ENCODE data around the gene PLEKHG4B.

PLEKHG4B gene

DNA sequence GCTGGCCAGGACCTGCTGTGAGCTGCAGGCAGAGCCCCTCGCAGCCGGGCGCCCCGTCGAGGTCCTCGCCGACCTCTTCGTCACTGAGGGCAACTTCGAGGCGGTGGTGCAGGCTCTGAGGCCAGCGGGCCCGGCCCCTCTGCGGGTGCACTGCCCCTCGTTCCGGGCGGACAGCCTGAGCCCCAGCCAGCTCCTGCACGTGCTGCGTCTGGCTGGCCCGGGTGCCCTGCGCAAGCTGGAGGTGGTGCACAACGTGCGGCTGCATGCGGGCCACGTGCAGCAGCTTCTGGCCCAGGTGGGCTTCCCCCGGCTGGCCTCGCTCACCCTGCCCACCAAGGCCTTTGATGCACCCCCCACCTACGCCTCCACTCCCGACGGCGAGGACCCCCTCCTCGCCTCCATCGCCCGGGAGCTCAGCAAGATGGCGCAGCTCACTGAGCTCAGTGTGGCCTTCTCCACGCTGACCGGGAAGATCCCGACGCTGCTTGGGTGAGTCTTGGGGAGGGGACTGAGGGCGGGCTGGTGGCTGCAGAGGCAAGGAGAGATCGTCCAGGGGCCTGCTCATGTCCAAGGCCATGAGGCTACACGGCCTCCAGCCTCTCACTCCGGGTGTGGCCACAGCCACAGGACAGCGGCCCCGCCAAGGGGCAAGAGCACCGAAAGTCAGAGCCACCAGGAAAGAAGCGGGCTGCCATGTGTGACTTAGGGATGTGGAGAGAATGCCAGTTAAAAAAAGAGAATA, 100.2 kb downstream of the PLEKHG4B start:
- DNase-seq = no peak

DNA sequence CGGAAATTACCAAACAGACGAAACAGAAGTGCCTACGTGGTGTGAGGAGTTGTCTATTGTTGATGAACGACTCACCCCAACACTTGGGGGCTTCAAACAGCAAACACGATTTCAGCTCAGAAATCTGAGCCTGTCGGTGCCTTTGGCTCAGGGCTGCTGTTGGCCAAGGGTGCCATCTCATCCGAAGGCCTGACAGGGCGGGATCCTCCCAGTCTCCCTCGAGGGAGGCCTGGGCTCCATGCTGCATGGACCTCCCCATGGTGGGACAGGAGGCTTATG, 100.7 kb downstream of the PLEKHG4B start:
- DNase-seq = no peak

DNA sequence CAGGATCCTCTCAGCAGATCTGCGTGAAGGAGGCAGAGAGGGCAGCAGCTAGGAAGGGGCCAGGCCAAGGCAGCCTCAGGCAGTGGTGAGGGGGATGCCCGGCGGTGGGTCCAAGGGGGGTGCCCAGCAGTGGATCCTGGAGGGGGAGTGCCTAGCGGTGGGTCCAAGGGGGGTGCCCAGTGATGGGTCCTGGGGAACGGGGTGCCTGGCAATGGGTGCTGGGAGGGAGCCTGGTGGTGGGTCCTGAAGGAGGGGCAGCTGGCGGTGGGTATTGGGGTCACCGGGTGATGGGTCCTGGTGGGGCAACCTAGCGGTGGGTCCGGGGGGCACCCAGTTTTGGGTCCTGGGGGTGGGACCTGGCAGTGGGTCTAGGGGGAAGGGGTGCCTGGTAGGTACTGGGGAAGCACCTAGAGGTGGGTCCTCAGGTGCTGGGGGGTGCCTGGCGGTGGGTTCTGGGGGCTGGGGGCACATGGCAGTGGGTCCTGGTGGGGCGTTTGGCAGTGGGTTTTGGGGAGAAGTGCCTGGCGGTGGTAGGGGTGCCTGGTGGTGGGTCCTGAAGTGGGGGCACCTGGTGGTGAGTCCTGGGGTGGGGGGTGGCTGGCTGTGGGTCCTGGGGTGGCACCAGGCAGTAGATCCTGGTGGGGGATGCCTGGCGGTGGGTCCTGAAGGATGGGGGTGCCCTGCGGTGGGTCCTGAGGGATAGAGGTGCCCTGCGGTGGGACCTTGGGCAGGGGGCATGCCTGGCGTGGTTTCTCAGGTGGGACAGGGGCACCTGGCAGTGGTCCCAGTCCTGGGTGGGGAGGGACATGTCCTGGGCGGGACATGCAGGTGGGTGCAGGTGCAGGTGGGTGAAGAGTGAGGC, 101.2 kb downstream of the PLEKHG4B start:
- no peak for DNase-seq

DNA sequence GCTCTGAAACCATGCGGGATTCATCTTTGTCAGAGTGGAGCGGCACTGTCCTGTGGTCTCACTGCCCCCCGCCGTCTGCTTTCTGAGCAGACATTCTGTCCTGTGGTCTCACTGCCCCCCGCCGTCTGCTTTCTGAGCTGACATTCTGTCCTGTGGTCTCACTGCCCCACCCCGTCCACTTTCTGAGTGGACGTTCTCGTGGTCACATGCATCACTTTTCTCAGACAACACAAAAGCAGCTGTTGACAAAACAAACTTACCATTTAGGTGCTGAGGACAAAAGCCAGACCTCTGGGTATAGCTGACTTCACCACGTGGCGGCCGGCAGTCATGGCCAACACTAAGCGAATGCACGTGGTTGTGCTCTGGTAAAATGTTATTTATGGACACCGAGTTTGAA, 102.1 kb downstream of the PLEKHG4B start:
- DNase-seq = no peak

DNA sequence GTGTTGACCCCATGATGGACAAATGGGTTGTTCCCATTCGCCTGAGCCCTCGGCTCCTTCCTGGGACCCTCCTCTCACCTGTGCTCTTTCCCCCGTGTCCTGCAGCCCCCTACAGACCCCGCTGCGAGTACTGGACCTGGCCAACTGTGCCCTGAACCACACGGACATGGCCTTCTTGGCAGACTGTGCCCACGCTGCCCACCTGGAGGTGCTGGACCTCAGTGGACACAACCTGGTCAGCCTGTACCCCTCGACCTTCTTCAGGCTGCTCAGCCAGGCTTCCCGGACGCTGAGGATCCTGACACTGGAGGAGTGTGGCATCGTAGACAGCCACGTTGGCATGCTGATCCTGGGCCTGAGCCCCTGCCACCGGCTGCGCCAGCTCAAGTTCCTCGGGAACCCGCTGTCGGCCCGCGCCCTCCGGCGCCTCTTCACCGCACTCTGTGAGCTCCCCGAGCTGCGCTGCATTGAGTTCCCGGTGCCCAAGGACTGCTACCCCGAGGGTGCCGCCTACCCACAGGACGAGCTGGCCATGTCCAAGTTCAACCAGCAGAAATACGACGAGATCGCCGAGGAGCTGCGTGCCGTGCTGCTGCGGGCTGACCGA, 102.7 kb downstream of the PLEKHG4B start:
- no peak for DNase-seq

DNA sequence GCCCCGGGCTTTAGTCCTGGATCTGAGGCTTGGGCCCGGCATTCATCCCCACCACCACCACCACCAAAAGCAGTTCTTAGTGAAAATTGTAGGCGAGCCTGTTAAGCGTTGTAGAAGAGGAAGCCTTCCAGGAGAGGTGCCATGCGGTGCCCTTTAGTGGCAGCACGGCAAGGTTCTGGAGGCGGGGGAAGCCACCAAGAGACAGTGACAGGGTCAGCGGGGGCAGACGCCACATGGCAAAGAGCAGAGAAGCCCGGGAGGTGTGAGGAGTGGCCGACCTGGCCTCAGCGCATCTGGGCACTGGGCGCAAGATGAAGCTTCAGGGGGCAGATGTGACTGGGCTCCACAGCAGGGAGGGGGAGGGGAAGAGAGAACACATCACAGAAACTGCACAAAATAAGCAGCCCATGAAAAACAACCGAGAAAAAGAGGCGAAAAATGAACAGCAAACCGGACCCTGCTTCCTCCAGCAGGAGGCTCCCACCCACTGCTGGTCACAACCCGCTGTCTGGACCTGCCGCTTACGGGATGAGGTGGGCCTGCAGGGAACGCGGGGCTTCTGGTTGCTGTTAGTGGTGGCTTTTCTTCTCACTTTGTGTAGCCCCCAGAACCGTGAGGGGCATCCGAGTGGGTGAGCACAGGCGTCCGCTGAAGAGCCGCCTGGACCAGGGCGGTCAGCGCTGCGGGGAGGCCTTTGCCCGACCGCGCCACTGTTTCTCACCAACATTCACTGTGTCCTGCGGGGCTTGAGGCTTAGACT, 103.6 kb downstream of the PLEKHG4B start:
- no peak for DNase-seq

DNA sequence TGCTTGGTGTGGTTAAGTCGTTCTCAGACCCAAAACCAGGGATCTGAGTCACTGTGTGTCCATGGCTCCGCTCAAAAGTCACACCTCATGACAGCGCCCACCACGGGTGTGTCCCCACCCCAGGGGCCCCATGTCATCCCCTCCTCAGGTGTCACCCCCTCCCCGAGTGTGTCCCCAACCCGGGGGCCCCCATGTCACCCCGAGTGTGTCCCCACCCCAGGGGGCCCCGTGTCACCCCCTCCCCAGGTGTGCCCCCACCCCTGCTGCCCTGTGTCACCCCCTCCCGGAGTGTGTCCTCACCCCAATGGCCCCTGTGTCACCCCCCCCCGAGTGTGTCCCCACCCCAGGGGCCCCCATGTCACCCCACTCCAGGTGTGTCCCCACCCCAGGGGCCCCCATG, 104.4 kb downstream of the PLEKHG4B start:
- no peak for DNase-seq

DNA sequence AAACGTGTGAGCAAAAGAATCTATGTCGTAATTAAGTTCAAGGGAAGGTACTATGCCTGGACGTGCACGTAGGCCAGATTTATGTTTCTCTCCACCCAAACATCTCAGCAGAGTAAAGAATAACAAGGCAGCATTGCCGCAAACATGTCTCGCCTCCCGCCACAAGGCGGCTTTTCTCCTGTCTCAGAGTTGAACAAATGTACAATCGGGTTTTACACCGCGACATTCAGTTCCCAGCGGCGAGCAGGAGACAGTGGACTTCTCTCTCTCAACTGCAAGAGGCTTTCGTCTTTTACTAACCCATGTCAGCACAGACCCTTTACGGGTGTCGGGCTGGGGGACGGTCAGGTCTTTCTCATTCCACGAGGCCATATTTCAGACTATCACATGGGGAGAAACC, 105.1 kb downstream of the PLEKHG4B start:
- DNase-seq = peak; percentile 19

DNA sequence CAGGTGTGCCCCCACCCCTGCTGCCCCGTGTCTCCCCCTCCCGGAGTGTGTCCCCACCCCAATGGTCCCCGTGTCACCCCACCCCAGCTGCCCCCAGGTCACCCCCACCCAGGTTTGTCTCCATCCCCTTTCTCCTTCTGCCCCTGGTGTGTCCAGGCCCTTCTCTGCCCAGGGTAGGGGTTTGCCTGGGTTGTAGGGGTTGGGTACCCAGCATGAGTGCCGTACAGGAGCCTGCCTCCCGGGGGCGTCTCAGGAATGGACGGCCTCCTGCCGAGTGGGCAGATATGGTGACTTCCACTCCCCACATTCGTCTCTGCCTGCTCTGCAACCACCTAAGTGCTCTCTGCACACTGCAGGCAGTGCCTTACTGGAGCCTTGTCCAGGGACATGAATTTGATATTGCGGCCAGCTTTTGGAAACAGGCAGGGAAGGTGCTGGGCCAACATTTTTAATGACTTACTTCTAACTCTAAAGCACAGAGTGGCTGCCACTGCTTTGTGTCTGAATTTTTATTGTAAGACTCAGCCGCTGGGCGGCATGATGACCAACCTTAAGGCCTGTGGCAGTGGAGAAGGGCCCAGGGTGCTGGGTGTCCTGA, 106.0 kb downstream of the PLEKHG4B start:
- DNase-seq = no peak

DNA sequence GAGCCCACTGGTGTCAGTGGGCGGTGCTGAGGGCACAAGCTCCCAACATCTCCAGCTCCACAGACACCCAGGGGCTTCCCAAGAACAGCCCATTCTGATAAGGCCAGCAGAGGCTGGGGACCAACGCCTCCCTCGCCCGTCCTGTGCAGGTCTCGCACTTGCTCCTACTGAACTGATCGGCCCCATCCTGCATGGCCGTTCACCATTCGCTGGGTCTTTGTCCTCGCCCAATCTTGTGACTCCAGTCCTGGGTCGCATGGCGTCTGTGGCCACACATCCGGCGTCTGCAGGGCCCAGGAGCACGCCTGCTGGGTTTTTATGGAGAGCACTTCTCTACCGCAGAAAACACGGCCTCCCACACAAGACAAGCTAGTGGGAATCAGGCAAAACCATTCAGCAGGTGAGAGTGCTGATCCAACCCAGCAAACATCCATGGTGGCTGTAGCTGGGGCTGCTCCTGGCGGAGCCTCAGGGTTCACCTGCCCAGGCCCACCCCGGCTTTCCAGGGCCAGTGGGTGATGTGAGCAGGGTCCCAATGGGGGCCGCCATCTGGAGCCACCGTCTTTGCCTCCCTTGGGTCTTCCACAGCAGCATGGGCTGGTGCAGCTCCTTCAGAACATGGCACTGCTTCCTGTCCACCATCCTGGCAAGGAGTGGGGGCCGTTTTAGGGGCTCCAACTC, 106.7 kb downstream of the PLEKHG4B start:
- no peak for DNase-seq

DNA sequence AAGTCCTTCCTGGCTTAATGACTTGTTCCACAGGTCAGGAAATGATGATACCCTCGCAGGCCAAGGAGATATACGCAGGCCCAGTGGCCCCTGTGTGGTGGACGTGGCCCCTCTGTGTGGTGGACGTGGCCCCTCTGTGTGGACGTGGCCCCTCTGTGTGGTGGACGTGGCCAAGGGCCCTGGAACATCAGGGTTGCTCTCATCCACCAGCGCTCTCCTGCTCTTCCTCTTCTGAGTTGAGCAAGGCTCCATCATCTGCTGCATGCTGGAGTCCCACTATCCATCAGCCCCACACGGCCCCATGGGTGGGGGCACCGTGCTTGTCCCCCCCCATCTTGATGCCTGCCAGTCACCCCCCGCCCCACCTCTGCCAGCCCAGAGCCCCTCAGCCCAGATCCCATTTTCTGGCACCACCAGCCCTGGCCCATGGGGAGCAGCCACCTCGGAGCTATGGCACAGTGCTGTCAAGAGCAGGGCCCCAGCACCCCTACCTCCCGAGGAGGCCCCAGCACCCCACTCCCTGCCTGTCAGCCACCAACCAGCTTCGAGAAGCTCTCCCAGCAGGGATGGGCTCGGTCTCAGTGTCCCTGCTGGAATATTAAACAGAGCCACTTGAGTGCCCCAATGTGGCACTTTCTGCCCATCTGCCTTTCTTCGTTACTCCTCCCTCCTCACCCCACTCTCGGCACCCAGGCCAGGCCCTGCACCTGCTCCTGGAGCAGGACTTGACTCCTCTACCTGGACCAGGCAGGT, 107.4 kb downstream of the PLEKHG4B start:
- DNase-seq = no peak

DNA sequence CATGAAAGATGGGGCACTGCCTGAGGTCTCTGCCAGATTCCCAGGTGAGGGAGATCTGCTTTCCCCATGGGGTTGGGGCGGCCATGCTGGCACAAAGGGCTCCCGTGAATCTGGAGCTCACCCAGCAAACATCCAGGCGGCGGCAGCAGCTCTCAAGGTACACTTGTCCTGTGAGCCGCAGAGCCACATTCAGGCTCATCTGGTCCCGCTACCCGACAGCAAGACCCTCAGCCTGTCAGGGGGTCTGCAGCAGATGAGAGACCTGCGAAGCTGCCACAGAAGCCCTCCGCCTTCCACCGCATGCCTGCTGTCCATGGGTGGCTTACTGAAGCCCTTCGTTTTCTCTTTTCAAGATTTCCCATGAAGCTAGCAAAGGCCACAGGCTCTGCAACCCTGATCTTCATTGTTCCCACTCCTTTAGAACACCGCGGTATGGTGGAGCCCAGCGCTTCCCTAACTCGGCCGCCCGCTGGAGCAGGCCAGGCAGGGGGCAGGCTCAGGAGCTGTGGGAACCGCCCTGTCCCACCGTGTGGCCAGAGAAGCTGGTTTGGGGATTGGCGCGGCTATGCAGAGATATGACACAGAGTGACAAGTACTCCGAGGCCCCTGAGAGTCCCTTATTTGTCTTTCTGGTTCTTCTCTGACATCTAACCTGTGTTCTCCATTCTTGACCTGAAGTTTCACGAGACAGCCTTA, 108.1 kb downstream of the PLEKHG4B start:
- DNase-seq = no peak

DNA sequence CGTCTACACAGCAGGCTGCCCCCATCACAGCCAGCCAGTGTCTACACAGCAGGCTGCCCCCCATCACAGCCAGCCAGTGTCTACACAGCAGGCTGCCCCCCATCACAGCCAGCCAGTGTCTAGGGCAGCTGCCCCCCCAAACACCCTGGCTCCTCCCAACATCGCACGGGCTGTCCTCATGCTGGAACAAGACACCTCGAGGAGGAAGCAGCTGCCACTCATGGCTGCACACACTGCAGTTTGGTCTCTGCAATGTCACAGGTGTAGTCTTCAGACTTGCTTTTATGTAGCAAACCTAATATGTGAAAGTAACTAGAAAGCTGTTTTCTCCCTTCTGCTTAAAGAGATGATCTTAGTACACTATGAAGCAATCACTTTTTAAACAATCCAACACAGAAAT, 109.0 kb downstream of the PLEKHG4B start:
- no peak for DNase-seq

DNA sequence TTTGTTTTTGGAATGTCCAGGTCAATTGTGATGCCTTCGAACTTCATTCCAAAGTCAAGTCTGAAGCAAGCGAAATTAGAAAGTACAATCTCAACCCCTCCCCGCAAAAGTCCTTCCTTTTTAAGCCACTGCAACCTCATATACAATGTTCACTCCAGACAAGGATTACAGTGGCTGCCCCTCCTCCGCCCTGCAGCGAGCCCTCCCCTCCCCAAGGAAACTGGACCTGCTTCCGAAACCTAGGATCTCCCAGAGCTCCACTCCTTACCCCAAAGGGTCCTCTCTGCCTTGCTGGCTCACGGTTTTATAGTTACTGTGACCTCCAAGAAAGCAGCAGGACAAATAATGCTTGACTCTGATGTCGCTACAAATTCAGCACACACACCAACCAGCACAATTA, 109.7 kb downstream of the PLEKHG4B start:
- DNase-seq = no peak

DNA sequence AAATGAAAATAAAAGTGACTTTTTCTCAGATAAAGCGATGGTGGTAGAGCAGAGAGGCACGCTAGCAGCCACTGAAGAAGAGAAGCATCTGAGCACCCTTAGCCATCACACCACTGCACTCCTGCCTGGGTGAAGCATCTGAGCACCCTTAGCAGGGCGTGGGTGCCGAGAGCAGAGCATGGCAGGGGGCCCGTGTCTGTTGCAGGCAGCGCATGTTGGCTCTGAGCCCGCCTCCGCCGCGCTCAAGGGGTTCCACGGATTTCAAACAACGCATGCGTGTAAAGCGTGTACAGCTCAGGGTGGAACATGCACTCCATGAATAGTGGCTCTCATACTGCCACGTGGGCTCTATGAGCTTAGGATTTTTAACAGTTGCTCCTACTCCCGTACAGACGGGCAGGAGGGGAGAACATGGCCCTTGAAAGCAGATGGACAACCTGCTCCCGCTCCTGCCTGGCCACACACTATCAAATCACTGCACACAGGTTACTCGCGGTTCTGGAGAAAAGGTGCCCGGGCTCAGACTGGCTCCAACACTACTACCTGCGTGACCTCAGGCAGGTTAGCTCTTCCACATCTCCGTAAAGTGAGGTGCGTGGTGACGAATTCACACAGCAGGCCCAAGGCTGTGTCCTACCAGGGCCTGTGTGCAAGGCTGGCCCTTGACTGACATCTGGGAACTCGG, 111.4 kb downstream of the PLEKHG4B start:
- no peak for DNase-seq

DNA sequence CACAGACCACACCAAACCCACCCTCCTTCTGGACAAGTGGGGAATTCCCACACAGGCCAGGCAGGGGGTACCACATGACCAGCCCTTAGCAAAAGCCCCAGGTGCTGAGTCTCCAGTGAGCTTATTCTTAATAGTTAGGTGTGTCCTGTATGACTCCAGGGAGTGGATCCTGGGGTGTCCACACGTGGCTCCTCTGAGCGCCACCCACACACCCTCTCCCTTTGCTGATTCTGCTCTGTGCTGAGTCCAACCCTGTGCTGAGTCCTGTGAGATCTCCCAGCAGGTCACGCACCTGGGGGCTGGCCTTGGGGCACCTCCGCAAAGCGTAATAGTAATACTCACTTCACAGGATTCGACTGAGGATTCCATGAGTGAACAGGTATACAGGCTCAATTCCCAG, 112.0 kb downstream of the PLEKHG4B start:
- DNase-seq = no peak

DNA sequence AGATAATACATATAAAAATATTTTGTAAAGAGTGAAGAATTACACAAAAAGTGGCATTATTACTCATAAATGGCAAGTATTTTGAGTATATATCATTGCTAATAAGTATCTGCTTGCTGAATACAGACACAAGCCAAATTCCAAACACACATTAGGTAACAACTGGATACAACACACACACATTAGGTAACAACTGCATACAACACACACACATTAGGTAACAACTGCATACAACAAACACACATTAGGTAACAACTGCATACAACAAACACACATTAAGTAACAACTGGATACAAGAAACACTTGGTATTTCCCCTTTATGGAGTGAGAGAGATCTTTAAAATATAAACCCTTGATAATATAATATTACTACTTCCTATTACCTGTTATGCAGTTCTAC, 112.5 kb downstream of the PLEKHG4B start:
- no peak for DNase-seq

DNA sequence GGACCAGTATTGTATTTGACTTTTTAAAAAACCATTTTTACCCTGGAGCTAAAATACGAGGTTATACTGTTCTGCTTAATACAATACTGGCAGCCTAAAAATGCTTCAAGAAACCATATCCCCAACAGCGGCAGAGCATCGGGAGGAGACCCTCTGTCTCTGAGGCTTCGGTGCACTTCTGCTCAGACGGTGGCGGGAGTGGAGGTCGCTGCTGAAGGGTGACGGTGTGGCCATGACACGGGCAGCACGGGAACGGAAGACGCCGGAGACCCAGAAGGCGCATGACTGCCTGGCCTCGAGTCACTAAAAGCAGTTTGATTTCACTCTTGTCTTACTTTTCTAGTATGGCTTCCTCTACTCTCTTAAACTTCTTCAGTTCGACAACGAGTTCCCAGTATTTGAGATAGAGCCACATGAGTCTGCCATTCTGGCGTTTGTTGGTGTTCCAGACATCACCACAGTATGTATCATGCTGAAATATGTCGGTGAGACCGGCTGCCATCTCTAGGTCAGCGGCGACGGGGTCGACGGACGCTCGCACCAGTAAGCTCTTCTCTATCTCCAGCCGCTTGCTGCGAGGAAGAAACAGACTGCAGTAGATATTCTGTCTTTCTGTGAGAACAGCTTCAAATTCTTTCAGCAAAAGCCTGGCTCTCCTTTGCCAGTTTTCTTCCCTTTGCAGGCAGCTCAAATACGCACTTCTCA, 113.2 kb downstream of the PLEKHG4B start:
- DNase-seq = no peak

DNA sequence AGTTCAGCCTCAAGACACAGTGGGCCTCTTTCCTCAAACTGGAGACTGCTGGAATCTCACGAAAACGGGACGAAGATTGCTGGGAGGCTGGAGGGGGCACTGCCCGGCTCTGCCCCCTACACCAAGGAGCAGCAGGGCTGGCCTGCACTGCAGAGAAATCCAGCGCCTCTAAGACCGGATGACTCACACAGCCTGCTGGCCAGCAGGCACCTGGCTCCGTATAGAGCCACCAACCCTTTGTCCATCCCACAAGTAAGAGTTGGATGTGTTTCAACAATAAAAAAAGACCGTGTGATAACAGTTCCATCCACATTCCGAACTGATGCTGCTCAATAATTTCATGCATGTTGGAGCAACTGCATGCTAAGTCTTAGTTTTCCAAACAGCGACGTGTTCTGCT, 114.4 kb downstream of the PLEKHG4B start:
- DNase-seq = no peak

All from DMS53 (cell line).